HK-2 (cell line): Measurements from ENCODE around the gene RMRP.
"Not testable (repeated sequence)": the region's sequence is repeated elsewhere in the genome, so short reads cannot be mapped to it uniquely, and the experiment has no call there.

ENCODE experiments used
- DNase-seq: peaks from one replicate; pipeline ENCODE4 v3.0.0-alpha.2; 2018; ENCODE audit not compliant: unreplicated experiment

The RMRP gene

DNA sequence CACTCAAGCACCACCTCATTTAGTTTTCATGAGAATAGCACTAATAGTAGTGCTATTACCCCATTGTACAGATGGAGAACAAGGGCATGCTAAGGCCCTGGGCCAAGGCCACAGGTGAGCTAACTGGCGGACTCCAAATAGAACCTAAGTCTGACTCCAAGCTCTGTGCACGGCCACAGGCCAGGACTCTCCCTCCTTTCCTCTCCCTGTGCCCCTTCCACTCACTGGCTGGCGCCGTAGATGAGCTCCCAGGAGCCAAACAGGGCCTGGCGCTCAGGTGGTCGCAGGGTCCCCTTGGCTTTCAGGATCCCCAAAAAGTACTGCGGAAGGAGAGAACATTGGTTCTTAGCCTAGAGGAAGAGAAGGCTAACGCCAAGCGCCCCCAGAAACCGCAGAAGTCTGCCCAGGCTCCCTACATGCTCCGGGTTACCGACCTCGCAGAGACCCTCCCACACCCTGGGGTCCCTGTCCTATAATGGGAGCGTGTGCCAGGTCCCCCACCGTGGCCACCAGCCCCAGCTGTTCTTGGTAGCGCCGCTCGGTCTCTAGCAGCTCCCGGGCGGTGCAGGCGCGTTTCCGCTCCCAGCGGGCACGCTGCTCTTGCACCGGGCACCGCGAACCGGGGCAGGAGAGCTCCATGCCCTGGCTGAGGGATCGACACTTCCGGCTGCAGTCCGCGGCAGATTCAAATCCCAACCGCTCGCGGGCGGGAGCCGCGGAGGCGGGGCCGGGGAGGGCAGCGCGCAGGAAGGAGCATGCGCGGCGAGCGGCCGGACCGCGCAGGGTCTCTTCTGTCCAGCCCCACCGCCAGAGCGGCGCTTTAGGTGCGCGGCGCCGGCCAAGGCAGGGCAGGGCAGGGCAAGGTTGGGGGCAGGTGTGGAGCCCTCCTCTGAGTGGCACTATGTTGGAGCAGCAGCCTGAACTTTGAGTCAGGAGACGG lies 7.0 kb upstream of the RMRP start, which contains the start of gene ARHGEF39:
Gene ARHGEF39, minus strand, starts transcription at position 665 of the 940 bp plus-strand sequence. Its CDS starts 26 bp downstream, at position 639.
- peak; percentile 80 for DNase-seq

DNA sequence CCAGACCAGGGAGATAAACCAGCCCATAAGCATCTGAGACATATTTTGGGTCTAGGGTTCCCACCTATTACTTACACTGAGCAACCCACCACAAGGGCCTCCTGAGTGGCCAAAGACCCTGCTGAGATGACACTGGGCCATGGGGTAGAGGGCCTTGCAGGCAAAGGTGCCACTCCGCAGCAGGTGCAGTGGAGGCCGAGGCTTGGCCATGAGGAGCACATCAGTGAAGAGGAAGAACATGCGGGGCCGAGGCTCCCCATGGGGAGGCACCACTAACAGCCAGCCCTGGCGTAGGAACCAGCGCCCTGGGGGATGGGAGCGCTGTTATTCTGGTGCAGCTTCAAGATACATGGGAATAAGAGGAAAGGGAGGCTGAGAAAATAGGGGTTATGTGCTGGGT lies 4.6 kb upstream of the RMRP start:
- DNase-seq = no peak

- no peak for DNase-seq
Measured at GRCh38 chr9:35661756-35662350, 4.0 kb upstream of the RMRP start.

DNA sequence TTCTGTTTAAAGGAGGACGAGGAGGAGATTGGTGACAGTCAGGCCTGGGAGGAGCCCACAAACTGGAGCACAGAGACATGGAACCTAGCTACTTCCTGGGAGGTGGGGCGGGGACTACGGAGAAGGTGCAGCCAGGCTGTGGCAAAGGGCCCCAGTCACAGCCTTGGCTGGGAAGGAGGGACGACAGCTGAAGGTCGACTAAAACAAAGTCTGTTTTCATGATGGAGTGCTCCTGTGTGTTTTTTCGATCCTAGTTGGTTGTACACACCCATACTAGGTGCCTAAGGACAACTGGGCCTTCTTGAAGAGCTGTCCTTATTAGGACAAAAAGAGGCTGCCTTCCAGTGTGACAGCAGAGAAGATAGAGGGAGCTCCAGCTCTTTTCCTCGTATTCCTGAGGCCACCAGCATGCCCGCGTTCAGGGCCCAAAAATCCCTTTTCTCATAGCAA lies 3.2 kb upstream of the RMRP start:
- DNase-seq = no peak

GRCh38 chr9:35659340-35659739 lies 1.5 kb upstream of the RMRP start:
- no peak for DNase-seq

GRCh38 chr9:35658968-35659220 lies 1.1 kb upstream of the RMRP start:
- no peak for DNase-seq

- peak; percentile 79 for DNase-seq
Measured at GRCh38 chr9:35658137-35658967, 533 bp upstream of the RMRP start, which contains the start of gene CCDC107. CCDC107 (plus strand) TSS chr9:35658292; CDS start chr9:35658380, 88 bp downstream.

DNA sequence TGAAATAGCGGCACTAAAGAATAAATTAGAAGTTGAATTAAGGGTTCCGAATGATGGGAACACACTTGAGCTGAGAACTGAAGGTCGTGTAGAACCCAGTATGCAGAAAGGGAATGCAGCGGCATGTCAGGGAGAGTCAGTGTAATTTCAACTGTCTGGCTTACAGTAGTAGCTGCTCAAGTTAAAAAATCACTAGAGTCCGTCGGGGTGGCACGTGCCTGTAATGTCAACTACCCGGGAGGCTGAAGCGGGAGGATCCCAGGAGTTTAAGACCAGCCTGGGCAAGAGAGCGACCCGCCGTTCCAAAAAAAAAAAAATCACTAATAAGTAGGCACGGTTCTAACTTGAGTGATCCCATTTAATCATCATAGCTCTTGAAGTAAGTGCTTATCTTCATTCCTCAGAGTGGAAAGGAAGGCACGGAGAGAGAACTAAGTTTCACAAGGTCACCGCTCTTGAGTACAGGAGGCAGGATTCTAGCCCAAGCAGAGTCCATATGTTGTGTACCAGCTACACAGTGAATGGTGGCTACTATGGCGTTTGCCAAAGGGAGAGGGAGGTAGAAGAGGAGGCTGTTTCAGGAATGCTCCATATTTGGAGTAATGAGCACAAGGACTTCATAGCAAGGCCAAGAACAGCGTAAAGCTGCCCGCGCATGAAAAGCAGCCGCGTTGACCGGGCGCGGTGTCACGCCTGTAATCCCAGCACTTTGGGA lies 831 bp downstream of the RMRP start:
- no peak for DNase-seq

- DNase-seq = no peak
Measured at GRCh38 chr9:35656348-35656747, 1.5 kb downstream of the RMRP start.

DNA sequence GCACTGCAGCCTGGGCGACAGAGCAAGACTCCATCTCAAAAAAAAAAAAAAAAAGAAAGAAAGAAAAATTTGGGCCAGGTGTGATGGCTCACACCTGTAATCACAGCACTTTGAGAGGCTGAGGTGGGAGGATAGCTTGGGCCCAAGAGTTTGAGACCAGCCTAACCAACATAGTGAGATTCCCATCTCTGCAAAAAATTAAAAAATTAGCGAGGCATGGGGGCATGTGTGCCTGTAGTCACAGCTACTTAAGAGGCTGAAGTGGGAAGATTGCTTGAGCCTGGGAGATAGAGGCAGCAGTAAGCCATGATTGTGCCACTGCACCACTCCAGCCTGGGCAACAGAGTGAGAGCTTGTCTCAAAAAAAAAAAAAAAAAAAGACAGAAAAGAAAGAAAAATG lies 4.2 kb downstream of the RMRP start:
- no peak for DNase-seq

DNA sequence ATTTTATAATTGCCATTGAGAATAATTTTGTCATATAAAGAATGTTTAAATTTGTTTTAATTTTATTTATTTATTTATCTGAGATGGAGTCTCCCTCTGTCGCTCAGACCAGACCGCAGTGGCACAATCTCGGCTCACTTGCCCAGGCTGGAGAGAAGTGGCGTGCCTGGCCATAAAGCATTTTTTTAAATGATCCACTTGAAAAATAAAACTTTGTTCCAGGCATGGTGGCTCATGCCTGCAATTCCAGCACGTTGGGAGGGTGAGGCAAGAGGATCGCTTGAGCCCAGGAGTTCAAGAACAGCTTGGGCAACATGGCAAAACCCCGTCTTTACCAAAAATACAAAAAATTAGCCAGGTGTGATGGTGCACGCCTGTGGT lies 5.0 kb downstream of the RMRP start:
- DNase-seq = no peak

DNA sequence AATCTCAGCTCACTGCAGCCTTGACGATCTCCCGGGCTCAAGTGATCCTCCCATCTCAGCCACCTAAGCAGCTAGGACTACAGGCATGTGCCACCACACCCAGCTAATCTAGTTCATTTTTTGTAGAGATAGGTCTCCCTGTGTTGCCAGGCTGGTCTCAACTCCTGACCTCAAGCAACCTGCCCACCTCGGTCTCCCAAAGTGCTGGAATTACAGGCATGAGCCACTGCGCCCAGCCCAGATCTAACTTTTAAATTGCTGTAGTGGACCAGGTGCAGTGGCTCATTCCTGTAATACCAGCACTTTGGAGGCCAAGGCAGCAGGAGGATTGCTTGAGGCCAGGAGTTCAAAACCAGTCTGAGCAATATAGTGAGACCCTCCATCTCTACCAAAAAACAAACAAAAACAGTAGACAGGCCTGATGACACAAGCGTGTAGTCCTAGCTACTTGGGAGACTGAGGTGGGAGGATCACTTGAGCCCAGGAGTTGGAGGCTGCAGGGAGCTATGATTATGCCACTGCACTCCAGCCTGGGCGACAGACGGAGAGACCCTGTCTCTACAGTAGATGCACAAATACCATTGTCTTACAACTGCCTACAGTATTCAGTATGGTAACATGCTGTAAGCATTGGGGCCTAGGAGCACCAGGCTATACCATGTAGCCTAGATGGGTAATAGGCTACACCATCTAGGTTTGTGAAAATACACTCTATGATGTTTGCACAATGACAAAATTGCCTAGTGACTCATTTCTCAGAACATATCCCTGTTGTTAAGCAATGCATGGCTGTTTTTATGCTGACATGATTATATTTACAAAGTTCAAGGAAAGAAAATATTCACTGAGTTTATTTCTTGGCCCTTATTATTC lies 5.6 kb downstream of the RMRP start:
- DNase-seq = no peak

DNA sequence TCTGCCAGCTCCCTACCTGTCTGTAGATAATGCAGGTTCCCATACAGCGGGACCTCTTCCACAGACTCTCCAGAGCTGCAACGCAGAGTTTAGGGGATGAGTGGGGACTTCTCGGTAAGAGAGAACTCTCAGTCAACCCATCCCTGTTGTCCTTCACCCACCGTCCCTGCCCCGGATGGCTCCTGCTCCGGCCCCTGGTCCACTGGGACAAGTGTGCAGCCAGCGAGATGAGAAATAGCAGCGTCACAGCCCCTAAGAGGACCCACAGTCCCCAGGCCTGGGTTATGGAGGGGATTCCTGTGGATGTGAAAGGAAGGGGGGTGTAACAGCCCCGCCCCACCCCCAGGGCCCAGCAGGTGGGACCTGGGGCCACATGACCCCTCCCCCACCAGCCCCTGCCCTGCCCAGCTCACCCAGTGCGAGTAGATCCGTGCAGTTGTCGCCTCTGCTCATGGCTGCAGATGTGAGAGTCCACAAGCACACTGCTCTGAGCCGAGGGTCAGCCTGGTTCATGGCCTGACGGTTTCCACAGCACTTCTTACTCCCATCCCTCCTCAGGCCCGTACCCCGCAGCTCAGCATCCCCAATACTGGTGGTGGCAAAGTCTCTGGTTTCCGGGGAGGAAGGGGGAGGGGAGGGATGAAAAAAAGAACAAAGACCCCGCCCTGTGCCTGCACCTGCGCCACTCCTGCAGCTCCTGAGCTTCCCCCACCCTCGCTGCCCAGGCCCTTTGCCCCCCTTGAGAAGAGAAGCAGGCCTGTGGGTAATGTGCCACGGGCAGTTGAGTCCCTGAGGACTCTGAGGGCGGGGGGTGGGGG lies 7.3 kb downstream of the RMRP start, which contains the start of gene SIT1:
Gene SIT1, minus strand, starts transcription at position 591 of the 818 bp plus-strand sequence. Its CDS starts 78 bp downstream, at position 513.
- DNase-seq = no peak

DNA sequence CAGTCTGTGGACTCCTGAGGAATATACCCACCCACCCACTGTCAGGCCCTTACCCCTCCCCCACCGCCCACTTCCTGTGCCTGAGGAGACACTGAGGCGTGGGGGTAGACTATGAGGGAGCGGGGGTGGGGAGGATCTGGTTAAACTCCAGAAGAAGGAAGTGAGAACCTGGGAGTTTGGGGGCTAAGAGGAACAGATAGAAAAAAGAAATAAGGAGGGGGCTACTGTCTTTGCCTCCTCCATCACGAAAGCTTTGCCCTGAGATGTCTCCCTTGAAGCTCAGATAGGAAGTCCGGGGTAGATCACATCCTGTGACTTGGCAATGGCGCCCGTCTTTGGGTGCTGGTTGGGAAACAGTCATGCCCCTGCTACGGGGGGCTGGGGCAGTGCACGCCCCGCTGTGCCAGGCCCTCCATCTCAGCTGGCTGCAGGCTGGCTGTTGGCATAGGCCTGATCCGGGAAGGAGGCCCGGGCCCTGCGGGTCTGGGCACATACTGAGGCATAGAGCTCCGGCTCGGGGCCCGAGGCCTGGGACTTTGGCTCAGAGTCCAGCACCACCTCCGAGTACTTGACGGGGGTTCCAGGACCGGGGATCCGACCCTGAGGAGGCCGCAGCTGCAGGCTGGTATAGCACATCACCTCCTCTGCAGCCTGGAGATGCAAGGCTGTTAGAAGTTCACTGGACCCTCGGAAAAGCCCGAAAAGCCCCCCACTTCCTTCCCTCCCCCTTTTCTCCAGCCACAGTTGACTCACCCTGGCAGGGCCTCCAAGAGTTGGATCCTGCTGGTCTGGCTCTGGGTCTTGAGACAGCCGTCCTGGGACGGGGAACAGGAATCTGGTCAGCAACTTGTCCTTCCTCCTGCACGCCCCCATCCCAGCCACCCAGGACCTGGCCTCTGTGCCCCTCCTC lies 8.1 kb downstream of the RMRP start:
- DNase-seq = no peak

DNA sequence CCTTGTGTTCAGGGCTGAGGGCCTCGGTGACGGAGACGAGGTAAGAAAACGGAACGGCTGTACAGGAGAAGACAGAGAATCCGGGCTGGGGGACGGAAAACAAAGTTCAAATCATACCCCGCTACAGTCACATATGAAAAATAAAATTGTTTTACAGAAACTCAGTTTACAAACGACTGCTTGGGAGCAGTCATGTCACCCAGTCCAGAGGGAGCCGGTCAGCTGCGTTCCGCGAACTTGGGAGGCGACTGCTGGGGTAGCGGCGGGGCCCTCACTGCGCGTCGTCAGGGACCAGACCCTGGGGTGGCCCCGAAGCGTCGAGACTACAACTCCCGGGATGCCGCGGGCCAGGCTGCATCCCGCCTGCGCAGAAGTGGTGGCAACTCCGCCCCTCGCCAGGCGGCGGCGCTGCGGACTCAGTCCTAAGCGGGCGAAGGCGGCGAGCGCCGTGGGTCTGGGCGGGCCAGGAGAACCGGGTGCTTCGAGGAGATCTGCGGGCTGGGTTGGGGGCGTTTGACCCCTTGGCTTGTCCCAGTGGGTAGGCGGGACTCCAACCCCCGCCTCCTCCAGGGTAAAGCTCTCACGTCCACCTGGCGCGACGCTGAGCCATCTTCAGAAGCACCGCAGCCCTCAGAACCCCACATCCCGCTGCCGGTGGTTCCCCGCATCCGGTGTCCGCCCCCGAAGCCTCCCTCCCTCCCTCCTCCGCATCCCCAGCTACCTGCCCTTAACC lies 11.1 kb downstream of the RMRP start:
- peak; percentile 85 for DNase-seq

DNA sequence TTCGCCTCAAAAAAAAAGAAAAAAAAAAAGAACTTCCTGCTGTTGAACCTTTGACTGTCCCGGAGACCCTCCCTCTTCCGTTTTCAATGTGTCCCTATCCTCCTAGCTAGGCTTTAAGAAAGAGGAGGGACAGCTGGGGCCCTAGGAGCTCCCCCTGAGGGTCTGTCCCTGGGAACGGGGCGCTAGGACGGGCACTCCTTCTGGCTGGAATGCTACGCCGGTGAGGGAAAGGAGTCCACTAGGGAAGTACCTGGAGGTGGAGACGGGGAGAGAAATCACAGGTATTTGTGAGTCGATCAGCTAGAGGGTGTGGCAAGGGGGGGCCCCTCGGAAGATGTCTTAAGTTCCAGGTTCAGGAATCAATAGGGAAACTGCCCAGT lies 11.7 kb downstream of the RMRP start:
- DNase-seq = peak; percentile 50

DNA sequence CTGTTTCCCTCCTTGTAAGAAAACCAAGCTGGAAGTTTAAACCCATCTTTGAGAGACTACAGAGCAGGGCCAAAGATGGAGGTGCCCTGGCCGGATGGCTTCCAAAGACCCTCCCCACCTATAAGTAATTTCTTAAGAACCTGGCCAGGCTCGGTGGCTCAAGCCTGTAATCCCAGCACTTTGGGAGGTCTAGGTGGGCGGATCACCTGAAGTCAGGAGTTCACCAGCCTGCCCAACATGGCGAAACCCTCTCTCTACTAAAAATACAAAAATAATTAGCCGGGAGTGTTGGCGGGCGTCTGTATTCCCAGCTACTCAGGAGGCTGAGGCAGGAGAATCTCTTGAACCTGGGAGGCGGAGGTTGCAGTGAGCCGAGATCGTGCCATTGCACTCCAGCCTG lies 12.1 kb downstream of the RMRP start:
- not testable (repeated sequence) for DNase-seq

DNA sequence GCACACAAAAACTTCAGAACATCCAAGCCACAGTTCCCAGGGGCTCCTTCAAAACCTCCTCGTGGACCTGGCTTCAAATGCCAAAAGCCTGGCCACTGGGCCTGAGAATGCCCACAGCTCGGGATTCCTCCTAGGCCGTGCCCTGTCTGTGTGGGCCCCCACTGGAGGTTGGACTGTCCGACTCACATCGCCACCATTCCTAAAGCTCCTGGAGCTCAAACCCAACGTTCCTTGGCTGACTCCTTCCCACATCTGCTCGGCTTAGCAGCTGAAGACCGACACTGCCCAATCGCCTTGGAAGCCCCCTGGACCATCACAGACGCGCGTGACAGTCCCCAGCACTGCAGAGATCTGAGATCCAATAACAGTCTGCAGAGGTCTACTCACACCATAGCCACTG lies 14.8 kb downstream of the RMRP start:
- no peak for DNase-seq
